ENCODE results near the gene LHPP.
"Not testable (repeated sequence)": the region's sequence is repeated elsewhere in the genome, so short reads cannot be mapped to it uniquely, and the experiment has no call there.

LHPP gene

GRCh38 chr10:124461642-124462347 is at the start of gene LHPP:
LHPP (plus strand) TSS chr10:124461823; CDS start chr10:124461863, 40 bp downstream.
- peak; percentile 61 for DNase-seq

GRCh38 chr10:124414076-124414475 is 47.5 kb upstream of the LHPP start:
- no peak for DNase-seq

- DNase-seq: no peak
Observed at GRCh38 chr10:124415210-124415609, 46.4 kb upstream of the LHPP start.

GRCh38 chr10:124416733-124417132 is 44.9 kb upstream of the LHPP start:
- DNase-seq: no peak

GRCh38 chr10:124417895-124418725 is 43.5 kb upstream of the LHPP start:
- DNase-seq: peak; percentile 2

GRCh38 chr10:124418726-124419501 is 42.7 kb upstream of the LHPP start, which contains the start of gene OAT:
OAT (minus strand) TSS chr10:124418923; CDS start chr10:124412171, 6,752 bp downstream.
- peak; percentile 91 for DNase-seq

- DNase-seq: no peak
Observed at GRCh38 chr10:124419635-124420034, 42.0 kb upstream of the LHPP start.

GRCh38 chr10:124420254-124420653 is 41.4 kb upstream of the LHPP start:
- no peak for DNase-seq

GRCh38 chr10:124422742-124423141 is 38.9 kb upstream of the LHPP start:
- DNase-seq: no peak

GRCh38 chr10:124423813-124424212 is 37.8 kb upstream of the LHPP start:
- DNase-seq: no peak

- no peak for DNase-seq
Observed at GRCh38 chr10:124425227-124425962, 36.2 kb upstream of the LHPP start.

GRCh38 chr10:124428207-124428777 is 33.3 kb upstream of the LHPP start:
- no peak for DNase-seq

- no peak for DNase-seq
Observed at GRCh38 chr10:124429576-124429975, 32.0 kb upstream of the LHPP start.

- no peak for DNase-seq
Observed at GRCh38 chr10:124430077-124430476, 31.5 kb upstream of the LHPP start.

GRCh38 chr10:124433461-124433860 is 28.2 kb upstream of the LHPP start:
- DNase-seq: no peak

- DNase-seq: not testable (repeated sequence)
Observed at GRCh38 chr10:124435683-124436082, 25.9 kb upstream of the LHPP start.

GRCh38 chr10:124436191-124436638 is 25.4 kb upstream of the LHPP start:
- DNase-seq: no peak

- not testable (repeated sequence) for DNase-seq
Observed at GRCh38 chr10:124441694-124442093, 19.9 kb upstream of the LHPP start.

GRCh38 chr10:124446830-124447750 is 14.5 kb upstream of the LHPP start:
- no peak for DNase-seq

- no peak for DNase-seq
Observed at GRCh38 chr10:124447751-124448466, 13.7 kb upstream of the LHPP start.
